Effector memory CD4-positive, alpha-beta T cell (primary cell): ENCODE measurements around the gene PSMD9.

Source experiments
- DNase-seq, 3 donors: peaks; one replicate each; pipeline ENCODE4 v3.0.0-alpha.2; 2020
- H3K27ac ChIP-seq: 2 replicates; pipeline ENCODE4 v1.7.0; 2013; ENCODE audit warnings: mild to moderate bottlenecking, low read length, moderate library complexity; ENCODE audit not compliant: insufficient read depth, poor library complexity, severe bottlenecking
- H3K27me3 ChIP-seq: replicated peaks from 2 replicates; pipeline ENCODE4 v1.7.0; 2013; ENCODE audit warnings: mild to moderate bottlenecking, low read length; ENCODE audit not compliant: insufficient read depth, control insufficient read depth, poor library complexity, severe bottlenecking
- H3K36me3 ChIP-seq: 2 replicates; pipeline ENCODE4 v1.7.0; 2013; ENCODE audit warnings: mild to moderate bottlenecking, low read length, moderate library complexity; ENCODE audit not compliant: control insufficient read depth, insufficient read depth
- H3K4me1 ChIP-seq: 2 replicates; pipeline ENCODE4 v1.7.0; 2013; ENCODE audit warnings: low read length, mild to moderate bottlenecking; ENCODE audit not compliant: control insufficient read depth, insufficient read depth, poor library complexity, severe bottlenecking
- H3K4me3 ChIP-seq: 2 replicates; pipeline ENCODE4 v1.7.0; 2013; ENCODE audit warnings: low read length, low read depth, mild to moderate bottlenecking; ENCODE audit not compliant: insufficient read depth, poor library complexity, severe bottlenecking
- H3K9me3 ChIP-seq: 2 replicates; pipeline ENCODE4 v1.7.0; 2013; ENCODE audit warnings: mild to moderate bottlenecking, low read length, moderate library complexity; ENCODE audit not compliant: control insufficient read depth

Gene PSMD9

DNA sequence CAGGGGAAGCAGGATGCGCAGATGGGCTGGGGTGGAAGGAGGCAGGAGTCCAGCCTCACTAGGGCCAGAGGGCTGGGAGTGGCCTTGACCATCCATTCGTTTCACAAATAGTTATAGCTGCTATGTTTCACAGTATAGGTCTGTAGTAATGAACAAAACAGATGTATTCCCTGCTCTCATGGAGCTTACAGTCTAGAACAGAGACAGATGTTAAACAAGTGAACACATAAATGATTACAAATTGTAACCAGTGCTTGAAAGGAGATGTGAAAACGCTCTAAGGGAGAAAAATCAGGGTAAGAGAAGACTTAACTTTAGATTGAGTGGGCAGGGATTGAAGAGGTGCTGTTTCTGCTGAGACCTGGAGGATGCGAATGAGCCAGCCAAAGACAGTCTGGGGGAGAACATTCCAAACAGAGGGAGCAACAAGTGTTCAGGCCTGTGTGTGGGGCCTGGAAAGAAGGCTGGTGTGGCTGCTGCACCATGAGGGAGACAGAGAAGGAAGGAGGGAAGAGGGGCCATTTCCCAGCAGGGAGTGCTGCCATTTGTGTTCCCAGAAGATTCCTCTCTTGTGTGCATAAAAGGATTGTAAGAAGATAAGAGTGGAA lies 44.4 kb downstream of the PSMD9 start:
- H3K27me3 ChIP-seq = no peaks in the 10 kb centered on the region
- H3K4me3 ChIP-seq = no peak overlapping the region
- no peaks in the 10 kb centered on the region for H3K36me3 ChIP-seq
- H3K9me3 ChIP-seq = no peaks in the 10 kb centered on the region
- H3K27ac ChIP-seq = no peak overlapping the region
- DNase-seq = no peak
- no peaks in the 10 kb centered on the region for H3K4me1 ChIP-seq

DNA sequence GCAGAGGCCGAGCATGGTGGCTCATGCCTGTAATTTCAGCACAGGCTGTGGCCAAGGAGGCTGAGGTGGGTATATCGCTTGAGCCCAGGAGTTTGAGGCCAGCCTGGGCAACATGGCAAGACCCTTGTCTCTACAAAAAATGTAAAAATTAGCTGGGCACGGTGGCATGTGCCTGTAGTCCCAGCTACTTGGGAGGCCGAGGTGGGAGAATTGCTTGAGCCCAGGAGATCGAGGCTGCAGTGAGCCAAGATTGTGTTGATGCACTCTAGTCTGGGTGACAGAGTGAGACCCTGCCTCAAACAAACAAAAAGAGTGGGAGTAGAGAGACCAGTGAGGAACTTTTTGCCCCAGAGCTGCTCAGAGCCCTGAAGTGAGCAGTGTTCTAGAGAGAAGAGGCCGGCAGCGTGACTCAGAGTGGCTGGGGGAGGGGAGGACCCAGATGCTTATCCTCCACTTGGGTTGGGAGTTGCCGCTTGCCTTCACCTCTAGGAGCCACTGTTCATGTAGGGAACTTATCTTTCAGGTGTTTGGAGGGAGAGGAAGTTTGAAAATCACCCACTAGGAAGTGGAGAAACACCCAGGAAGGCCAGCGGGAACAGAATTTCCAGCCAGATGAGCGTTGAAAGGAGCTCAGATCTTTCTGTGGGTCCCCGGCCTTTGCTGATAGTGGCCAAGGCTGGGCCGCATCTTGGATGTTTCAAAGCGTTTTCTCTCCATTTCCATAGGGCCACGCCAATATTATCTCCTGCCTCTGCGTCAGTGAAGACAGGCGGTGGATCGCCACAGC lies 45.1 kb downstream of the PSMD9 start:
- Histone ChIP-seq H3K27me3 (no peaks in the 10 kb centered on the region), H3K4me3 (no peak overlapping the region), H3K4me1 (no peaks in the 10 kb centered on the region), H3K36me3 (no peaks in the 10 kb centered on the region), H3K9me3 (no peaks in the 10 kb centered on the region), H3K27ac (no peak overlapping the region)
- DNase-seq = no peak

DNA sequence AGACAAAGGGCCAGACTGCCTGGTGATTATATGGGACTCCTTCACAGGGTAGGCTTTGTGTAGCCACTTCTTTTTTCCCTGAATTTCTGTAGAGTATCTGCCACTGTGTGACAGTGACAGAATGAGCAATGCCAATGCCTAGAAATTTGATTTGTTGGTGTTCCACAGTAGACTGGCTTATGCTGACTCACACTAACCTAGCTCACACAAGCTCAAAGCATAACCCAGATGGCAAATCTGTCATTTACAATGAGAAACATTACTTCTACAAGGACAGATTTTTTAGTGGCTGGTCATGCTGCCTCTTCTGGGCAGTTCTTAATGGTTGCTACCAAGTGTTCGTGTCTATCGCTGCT lies 45.7 kb downstream of the PSMD9 start:
- Histone ChIP-seq H3K27ac (no peak overlapping the region), H3K4me1 (no peaks in the 10 kb centered on the region), H3K36me3 (no peaks in the 10 kb centered on the region), H3K4me3 (no peak overlapping the region), H3K9me3 (no peaks in the 10 kb centered on the region), H3K27me3 (no peaks in the 10 kb centered on the region)
- no peak for DNase-seq

DNA sequence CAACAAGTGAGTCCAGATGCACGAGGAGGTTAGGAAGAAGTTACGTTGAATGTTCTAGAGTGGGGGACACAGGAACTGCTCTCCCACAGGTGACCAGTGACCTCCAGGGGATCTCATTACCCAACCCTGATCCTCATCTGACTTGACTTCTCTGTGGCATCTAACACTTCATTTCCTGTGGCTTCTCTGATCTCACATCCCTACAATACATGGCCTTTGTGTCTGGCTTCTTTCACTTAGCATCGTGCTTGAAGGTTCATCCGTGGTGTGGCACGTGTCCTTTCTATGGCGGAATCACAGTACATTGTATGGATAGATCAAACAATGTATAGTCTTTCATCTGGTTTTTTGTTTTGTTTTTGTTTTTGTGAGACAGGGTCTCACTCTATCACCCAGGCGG lies 49.1 kb downstream of the PSMD9 start:
- Histone ChIP-seq H3K27ac (no peak overlapping the region), H3K36me3 (no peaks in the 10 kb centered on the region), H3K4me3 (no peak overlapping the region), H3K27me3 (no peaks in the 10 kb centered on the region), H3K4me1 (no peaks in the 10 kb centered on the region), H3K9me3 (no peaks in the 10 kb centered on the region)
- no peak for DNase-seq

DNA sequence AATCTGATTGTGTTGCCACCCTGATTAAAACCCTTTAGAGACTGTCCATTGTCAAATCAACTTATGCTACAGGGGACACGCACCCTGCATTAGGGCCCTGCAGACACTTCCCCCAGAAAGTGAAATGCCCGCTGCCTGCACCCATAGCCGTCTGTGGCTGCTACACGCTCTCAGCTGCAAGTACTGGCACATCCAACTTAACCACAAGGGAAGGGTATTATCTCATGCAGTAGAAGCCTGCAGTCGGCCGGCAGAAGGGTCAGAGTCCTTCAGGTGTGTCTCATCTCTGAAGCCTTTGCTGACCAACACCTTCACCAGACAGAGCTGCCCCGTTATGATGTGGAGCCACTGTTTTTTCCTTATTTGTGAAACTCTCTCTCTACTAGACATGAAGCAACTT lies 50.6 kb downstream of the PSMD9 start:
- H3K9me3 ChIP-seq = no peaks in the 10 kb centered on the region
- no peaks in the 10 kb centered on the region for H3K27me3 ChIP-seq
- no peaks in the 10 kb centered on the region for H3K4me1 ChIP-seq
- DNase-seq = no peak
- H3K36me3 ChIP-seq = no peaks in the 10 kb centered on the region
- no peak overlapping the region for H3K27ac ChIP-seq
- no peak overlapping the region for H3K4me3 ChIP-seq

DNA sequence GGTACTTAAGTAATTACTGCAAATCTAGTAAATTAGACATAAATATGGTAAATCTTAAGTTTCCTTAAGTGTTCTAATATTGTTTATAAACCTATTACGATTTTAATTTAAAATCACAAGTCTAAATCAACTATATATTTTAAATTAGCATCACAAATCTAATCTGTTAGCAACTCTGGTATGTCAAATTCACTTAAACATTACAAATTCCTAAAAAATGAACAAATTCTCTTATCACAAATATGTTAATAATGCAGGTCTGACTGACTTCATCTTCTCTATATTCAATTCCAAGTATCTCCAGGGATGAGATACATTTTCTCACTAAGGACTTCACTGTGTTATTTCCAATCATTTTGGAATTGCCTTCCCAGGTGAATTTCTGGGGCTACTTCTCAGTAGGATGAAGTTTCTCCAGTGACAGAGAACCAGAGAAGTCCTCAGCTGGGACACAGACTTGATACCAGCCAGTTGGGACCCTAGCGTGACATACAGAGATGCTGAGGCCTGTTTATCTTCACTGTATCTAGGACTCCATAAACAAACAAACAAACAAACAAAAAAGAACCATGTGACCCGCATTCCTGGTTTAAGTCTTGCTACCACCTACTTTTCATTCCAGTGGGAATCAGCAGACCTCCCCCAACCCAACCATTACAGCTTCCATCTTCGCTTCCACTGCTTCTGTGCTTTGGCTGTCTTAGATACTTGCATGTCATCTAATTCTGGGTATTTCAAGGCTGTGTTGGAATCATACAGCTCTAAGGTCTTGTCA lies 51.6 kb downstream of the PSMD9 start:
- no peak for DNase-seq
- Histone ChIP-seq H3K9me3 (no peaks in the 10 kb centered on the region), H3K27ac (no peak overlapping the region), H3K27me3 (no peaks in the 10 kb centered on the region), H3K36me3 (no peaks in the 10 kb centered on the region), H3K4me1 (no peaks in the 10 kb centered on the region), H3K4me3 (no peak overlapping the region)

DNA sequence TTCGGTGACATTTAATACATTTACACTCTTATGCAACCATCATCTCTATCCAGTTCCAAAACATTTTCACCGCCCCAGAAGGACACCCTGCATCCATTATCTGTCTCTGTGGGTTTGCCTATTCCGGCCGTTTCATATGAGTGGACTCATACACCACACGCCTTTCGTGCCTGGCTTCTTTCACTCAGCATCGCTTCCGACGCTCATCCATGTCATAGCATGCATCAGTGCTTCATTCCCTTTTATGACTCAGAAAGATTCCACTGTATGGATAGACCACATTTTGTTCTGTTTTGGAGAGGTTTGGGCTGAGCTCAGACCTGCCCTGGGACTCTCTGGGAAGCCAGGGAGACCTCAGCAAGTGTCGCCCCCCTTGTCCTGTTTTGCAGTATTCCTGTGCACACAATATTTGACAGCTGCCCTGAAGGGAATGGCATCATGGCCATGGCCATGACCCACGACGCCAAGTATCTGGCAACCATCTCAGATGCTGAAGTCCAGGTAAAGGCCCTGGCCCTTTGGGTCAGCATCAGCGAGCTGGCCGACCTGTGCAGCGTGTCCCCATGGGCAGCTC lies 53.6 kb downstream of the PSMD9 start:
- no peaks in the 10 kb centered on the region for H3K4me1 ChIP-seq
- no peak overlapping the region for H3K27ac ChIP-seq
- no peaks in the 10 kb centered on the region for H3K36me3 ChIP-seq
- no peak overlapping the region for H3K4me3 ChIP-seq
- no peak for DNase-seq
- no peaks in the 10 kb centered on the region for H3K27me3 ChIP-seq
- no peaks in the 10 kb centered on the region for H3K9me3 ChIP-seq

DNA sequence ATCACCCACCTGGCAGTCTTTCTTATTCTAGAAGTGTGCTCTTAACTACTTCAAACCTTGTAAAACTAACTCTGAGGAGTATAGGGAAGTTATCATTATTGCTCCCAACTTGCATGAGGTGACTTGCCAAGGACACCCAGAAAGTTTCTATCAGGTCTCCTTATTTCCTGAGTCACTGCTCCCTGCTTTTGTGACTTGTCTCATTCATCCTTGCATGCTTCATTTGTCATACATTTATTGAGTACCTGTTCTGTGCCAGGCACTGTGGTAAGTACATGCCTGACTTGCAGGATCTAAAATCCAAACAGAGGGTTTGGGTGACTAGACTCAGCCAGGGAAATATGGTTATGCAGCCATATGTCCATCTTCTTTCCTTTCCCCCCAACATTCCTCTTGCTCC lies 55.3 kb downstream of the PSMD9 start:
- H3K4me3 ChIP-seq = no peak overlapping the region
- no peaks in the 10 kb centered on the region for H3K9me3 ChIP-seq
- no peaks in the 10 kb centered on the region for H3K27me3 ChIP-seq
- DNase-seq = no peak
- no peaks in the 10 kb centered on the region for H3K4me1 ChIP-seq
- no peak overlapping the region for H3K27ac ChIP-seq
- no peaks in the 10 kb centered on the region for H3K36me3 ChIP-seq

DNA sequence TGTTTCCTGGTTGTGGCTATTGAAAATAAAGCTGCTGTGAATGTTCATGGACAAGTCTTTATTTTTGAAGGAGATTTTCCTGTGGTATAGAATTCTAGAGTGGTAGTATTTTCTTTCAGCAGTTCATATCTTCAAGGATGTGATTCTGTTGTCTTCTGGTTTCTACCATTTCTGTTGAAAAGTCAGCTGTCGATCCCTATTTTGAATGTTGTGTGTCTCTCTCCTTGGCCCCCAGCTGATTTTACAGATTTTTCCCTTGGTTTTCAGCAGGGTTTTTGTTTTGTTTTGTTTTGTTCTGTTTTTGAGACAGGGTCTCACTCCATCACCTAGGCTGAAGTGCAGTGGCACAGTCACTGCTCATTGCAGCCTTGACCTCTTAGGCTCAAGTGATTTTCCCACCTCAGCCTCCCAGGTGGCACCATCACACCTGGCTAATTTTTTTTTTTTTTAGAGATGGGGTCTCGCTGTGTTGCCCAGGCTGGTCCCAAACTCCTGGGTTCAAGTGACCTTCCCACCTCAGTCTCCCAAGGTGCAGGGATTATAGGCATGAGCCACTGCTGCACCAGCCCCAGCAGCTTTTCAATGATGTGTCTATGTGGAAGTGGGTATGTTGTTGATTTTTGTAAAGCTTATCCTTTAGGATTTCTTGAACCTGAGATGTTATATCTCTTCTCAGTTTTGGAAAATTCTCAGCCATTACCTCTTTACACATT lies 57.9 kb downstream of the PSMD9 start:
- no peaks in the 10 kb centered on the region for H3K4me1 ChIP-seq
- no peak overlapping the region for H3K27ac ChIP-seq
- DNase-seq = no peak
- H3K27me3 ChIP-seq = no peaks in the 10 kb centered on the region
- H3K36me3 ChIP-seq = no peaks in the 10 kb centered on the region
- no peak overlapping the region for H3K4me3 ChIP-seq
- no peaks in the 10 kb centered on the region for H3K9me3 ChIP-seq
